VCaP (cell line): ENCODE data around the gene MEX3D.

Source experiments
- H3K27ac ChIP-seq: fragments of 450-650 bp; 2 replicates; pipeline ENCODE4 v1.5.1; 2017
- TF ChIP-seq, protein P1 (sequence below): fragments of 450-650 bp; conservative IDR thresholded peaks from 2 replicates; pipeline ENCODE4 v1.5.1; 2017; ENCODE audit warnings: mild to moderate bottlenecking, moderate library complexity

MEX3D gene

DNA sequence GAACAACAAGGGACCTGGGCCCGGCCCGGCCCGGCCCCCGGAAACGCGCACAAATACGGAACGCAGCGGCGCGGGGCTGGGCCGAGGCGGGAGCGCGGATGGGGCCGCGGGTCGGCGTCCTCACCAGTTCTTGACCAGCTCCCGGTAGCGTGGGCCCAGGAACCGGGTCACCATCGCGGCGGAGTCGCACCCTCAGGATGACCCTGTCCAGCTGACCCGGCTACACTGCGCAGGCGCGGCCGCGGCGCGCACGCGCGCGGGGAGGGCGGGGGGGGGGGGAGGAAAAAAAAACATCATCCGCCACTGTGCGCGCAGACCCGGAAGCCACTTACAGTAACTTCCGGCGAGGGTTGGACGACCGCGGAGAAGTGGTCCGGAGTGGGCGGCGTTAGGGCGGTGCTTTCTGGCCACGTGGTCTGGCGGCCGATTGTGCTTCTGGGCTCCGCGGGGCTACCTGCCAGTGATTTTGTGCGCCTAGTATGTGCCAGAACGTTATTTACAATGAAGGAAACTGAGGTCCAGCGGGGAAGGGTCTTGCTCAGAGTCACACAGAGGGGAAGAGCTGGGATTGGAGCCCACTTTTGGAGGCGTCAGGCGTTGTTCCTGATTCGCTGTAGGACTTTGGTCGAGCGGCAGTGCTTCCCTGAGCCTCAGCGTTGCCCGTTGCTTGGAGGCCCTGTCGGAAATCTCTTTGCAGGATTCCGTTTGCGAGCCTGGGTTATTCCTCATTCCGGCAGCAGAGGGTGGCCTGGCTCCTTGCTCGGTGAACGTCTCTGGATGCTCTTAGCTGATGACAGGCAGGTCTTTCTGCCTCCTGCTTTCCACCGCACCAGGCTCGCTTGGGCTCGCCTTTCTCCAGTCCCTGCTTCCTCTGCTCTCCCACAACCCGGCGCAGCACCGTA, 37.4 kb upstream of the MEX3D start, which contains the start of gene UQCR11:
Gene UQCR11, minus strand, starts transcription at position 227 of the 902 bp plus-strand sequence. Its CDS starts 53 bp downstream, at position 174.
- TF ChIP-seq, protein P1, sequence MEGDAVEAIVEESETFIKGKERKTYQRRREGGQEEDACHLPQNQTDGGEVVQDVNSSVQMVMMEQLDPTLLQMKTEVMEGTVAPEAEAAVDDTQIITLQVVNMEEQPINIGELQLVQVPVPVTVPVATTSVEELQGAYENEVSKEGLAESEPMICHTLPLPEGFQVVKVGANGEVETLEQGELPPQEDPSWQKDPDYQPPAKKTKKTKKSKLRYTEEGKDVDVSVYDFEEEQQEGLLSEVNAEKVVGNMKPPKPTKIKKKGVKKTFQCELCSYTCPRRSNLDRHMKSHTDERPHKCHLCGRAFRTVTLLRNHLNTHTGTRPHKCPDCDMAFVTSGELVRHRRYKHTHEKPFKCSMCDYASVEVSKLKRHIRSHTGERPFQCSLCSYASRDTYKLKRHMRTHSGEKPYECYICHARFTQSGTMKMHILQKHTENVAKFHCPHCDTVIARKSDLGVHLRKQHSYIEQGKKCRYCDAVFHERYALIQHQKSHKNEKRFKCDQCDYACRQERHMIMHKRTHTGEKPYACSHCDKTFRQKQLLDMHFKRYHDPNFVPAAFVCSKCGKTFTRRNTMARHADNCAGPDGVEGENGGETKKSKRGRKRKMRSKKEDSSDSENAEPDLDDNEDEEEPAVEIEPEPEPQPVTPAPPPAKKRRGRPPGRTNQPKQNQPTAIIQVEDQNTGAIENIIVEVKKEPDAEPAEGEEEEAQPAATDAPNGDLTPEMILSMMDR = peak; percentile 67
- peak within 1 kb of the TSS; percentile 89 for H3K27ac ChIP-seq

DNA sequence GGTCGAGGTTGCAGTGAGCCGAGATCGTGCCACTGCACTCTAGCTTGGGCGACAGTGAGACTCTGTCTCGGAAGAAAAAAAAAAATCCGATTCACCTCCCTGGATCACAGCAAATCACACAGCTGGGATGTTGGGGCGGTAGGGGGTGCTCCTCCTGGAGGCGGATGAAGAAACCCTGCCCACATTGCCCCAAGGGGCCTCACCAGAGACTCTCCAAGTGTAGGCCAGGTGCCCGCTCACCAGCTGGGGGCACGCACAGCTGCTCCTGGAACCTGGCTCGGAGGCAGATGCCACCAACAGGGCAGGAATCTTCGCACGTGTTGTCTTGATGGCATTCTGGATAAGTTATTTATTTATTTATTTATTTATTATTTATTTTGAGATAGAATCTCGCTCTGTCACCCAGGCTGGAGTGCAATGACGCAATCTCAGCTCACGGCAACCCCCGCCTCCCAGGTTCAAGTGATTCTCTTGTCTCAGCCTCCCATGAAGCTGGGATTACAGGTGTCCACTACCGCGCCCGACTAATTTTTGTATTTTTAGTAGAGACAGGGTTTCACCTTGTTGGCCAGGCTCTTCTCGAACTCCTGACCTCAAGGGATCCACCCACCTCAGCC, 34.1 kb upstream of the MEX3D start:
- H3K27ac ChIP-seq = no peak overlapping the region
- TF ChIP-seq, protein P1 = no peak

DNA sequence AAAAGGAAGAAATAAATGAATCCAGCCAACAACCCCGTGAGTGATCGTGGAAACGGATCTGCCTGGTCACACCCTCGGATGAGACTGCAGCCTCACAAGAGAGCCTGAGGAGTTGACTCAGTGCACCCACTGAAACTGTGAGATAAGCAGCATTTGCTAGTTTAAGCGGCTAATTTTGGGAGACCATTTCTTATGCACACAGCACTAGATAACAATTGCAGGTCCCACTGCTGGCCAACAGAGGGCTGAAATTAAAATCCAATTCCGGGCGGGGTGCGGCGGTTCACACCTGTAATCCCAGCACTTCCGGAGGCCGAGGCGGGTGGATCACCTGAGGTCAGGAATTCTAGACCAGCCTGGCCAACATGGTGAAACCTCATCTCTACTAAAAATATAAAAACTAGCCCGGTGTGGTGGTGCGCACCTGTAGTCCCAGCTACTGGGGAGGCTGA, 33.5 kb upstream of the MEX3D start:
- TF ChIP-seq, protein P1 = peak; percentile 27; the same call in 1 of the 2 replicates
- H3K27ac ChIP-seq = no peak overlapping the region

DNA sequence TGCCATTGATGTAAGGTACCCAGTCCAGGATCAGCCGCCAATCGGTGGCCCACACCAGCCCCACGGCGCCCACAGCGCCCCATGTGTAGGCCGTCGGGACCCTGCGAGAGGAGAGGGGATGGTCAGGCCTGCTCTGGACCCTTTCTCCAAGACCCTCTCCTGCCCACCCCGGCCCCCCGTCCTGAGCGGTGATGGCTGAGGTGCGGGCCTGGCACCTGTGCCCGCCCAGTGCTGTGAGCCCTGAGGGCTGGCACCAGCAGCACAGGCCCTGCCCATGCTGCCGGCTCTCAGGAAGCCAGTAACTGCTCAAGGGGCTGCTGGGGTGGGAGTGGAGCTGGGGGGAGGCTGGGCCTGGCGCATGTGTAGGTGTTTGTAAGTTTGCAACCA, 31.3 kb upstream of the MEX3D start:
- no peak overlapping the region for H3K27ac ChIP-seq
- TF ChIP-seq, protein P1 = no peak

DNA sequence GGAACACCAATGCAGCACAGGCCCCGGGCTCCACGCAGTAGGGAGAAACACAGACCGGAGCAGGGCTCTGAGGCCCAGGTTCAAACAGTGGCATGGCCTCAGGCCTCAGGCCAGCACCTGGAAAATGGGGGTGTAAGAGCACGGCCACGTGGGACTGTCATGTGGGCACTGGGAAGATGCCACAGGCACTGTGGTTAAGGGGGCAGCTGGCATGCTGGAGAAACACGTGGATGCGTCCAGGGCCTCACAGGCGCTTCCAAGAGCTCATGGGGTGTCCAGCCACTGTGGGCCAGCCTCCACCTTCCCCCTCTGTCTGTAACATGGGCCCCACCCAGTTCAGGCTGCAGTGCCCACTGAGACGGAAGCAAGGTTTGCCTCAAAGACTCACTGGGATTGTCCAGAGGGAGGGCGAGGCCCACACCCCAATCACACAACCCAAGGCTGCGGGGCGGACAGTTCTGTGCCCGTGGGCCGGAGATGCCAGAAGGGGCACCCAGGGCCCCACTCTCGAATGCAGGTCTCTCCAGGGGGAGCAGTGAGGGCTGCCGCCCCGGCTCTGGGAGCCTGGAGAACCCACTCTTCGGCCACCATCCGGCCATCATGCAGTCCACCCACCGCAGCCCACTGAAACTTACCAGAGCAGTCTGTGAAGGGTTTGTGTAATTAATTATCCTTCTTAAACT, 30.8 kb upstream of the MEX3D start:
- TF ChIP-seq, protein P1 = no peak
- H3K27ac ChIP-seq = no peak overlapping the region

DNA sequence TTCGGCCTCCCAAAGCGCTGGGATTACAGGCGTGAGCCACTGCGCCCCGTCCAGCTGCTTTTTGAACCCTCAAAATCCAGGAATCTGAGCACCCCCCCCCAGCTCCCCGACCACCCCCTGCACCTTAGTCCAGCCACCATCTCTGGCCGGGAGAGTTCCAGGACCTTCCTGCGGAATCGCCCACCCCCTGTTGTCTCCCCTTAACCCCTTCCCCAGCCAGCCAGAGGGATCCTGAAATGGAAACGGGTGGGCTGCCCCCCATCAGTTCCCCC, 25.3 kb upstream of the MEX3D start:
- peak overlapping the region; percentile 99 for H3K27ac ChIP-seq
- TF ChIP-seq, protein P1 = no peak
